Adrenal gland (tissue), 5 donors: ENCODE measurements around the gene FGF19.

Experiments
- CTCF ChIP-seq, 6 experiments: fragments of 450-650 bp in 4 of 6; fragments of 200-600 bp in 2 of 6; sonication (generic) in 1 of 6; IDR thresholded peaks; 1 replicate in 5 of 6; 2 replicates in 1 of 6; pipeline versions ENCODE4 v1.5.1 to v1.8.0; 2016 to 2021; ENCODE audit warnings: antibody characterized with exemption in 6 of 6, mild to moderate bottlenecking in 2 of 6, moderate library complexity in 1 of 6
- POLR2A ChIP-seq, 2 donors: fragments of 450-650 bp; IDR thresholded peaks; one replicate each; pipeline ENCODE4 v1.6.1; 2017; ENCODE audit warnings: antibody characterized with exemption in 2 of 2, mild to moderate bottlenecking in 2 of 2, moderate library complexity in 1 of 2
- donor health status: DM: no; HTN: no; CAD: no.

- TF ChIP-seq POLR2A (IDR thresholded peaks at IDR 0.05) (no peak), CTCF (IDR thresholded peaks at IDR 0.05) (no peak)
Measured at GRCh38 chr11:69684651-69685050, 19.2 kb downstream of the FGF19 start.
